HepG2 (cell line): ENCODE measurements around the gene RAB3C. TPM values are rescaled to one million over a fixed set of nuclear protein-coding genes. Genes with fewer than 3 reads are reported as not detected.

Experiments used
- ATAC-seq: fragments of 200-7000 bp; cut with Tn5 transposase; 3 replicates; pipeline ENCODE4 v1.9.1; 2020; ENCODE audit warnings: mild to moderate bottlenecking, moderate library complexity
- BruUV-seq: library from RNA; stranded (reverse); fragments of 400-500 nt; replicated peaks from 2 replicates; lab custom pipeline; 2021; lab: Mats Ljungman, UMichigan
- CTCF ChIA-PET: fragments of 300-600 bp; formaldehyde crosslinking; extraction: SDS; loops from one replicate; lab custom pipeline; 2021; ENCODE audit warnings: low total read pairs, inconsistent platforms, low intra/inter-chr PET ratio; lab: Yijun Ruan, JAX
- POLR2A ChIA-PET: fragments of 350-600 bp; sonication (Branson Sonifier 250); formaldehyde crosslinking; loops from one replicate; lab custom pipeline; 2020; ENCODE audit warnings: antibody characterized with exemption, inconsistent platforms; lab: Yijun Ruan, JAX
- DNase-seq: peaks from one replicate; pipeline ENCODE4 v3.0.0-alpha.2; 2015; ENCODE audit warnings: low spot score
- FAIRE-seq: peaks from 3 replicates; lab custom pipeline; 2011; peaks lifted over from hg19 to GRCh38; lab: Jason Lieb, UNC
- H2AFZ ChIP-seq: one replicate; pipeline ENCODE4 v1.6.1; 2011; ENCODE audit warnings: low read length, inconsistent platforms
- H3K27ac ChIP-seq: fragments of 300-600 bp; 3 replicates; pipeline ENCODE4 v1.8.0; 2011; ENCODE audit warnings: mixed run types, mild to moderate bottlenecking, mixed read lengths, low read length, inconsistent platforms; ENCODE audit not compliant: insufficient read depth; ENCODE audit errors: extremely low read length
- H3K27me3 ChIP-seq, 2 experiments: fragments of 200-600 bp in 1 of 2; 2 replicates in 1 of 2; 3 replicates in 1 of 2; pipeline versions ENCODE4 v1.6.0 to v1.8.0; 2011; ENCODE audit warnings: low read length in 2 of 2, mild to moderate bottlenecking in 2 of 2, moderate library complexity in 2 of 2, inconsistent platforms in 1 of 2; ENCODE audit not compliant: insufficient read depth in 2 of 2, control insufficient read depth in 1 of 2
- H3K36me3 ChIP-seq, 2 experiments: fragments of 200-600 bp in 1 of 2; replicated peaks in 1 of 2; 2 replicates in 1 of 2; 3 replicates in 1 of 2; pipeline versions ENCODE4 v1.5.1 to v1.8.0; 2011; ENCODE audit warnings: low read length in 2 of 2, inconsistent platforms in 1 of 2; ENCODE audit not compliant: insufficient read depth in 2 of 2, control insufficient read depth in 1 of 2
- H3K4me1 ChIP-seq: 2 replicates; pipeline ENCODE4 v1.5.1; 2012; ENCODE audit warnings: low read length, inconsistent platforms; ENCODE audit not compliant: insufficient read depth
- H3K4me2 ChIP-seq: 2 replicates; pipeline ENCODE4 v1.6.0; 2011; ENCODE audit warnings: low read depth, low read length, inconsistent platforms
- H3K4me3 ChIP-seq, 3 experiments: fragments of 200-600 bp in 1 of 3; sonication (generic), shearing (Covaris generic) in 1 of 3; replicated peaks in 1 of 3; 2 replicates each; pipeline ENCODE4 v1.5.1; 2011 to 2016; ENCODE audit warnings: low read length in 3 of 3, inconsistent platforms in 2 of 3, low read depth in 2 of 3, mild to moderate bottlenecking in 2 of 3, control low read depth in 1 of 3, mixed read lengths in 1 of 3; ENCODE audit not compliant: insufficient read depth in 1 of 3
- H3K79me2 ChIP-seq: one replicate; pipeline ENCODE4 v1.6.1; 2011; ENCODE audit warnings: low read length, inconsistent platforms; ENCODE audit not compliant: insufficient read depth
- H3K9ac ChIP-seq: 2 replicates; pipeline ENCODE4 v1.6.0; 2011; ENCODE audit warnings: mild to moderate bottlenecking, low read depth, low read length, inconsistent platforms; ENCODE audit not compliant: insufficient read depth
- H3K9me3 ChIP-seq: 2 replicates; pipeline ENCODE4 v1.5.1; 2012; ENCODE audit warnings: mild to moderate bottlenecking, low read length
- H4K20me1 ChIP-seq: 2 replicates; pipeline ENCODE4 v1.6.0; 2011; ENCODE audit warnings: inconsistent platforms, mild to moderate bottlenecking, low read length, moderate library complexity; ENCODE audit not compliant: insufficient read depth
- CCAR2 ChIP-seq: fragments of 200-400 bp; formaldehyde crosslinking; optimal IDR thresholded peaks from 2 replicates; pipeline ENCODE3; 2018; ENCODE audit warnings: low read depth, mild to moderate bottlenecking, low read length, moderate library complexity
- CTCF ChIP-seq: sonication (generic); formaldehyde crosslinking; IDR thresholded peaks from 2 replicates; pipeline ENCODE4 v1.5.0; 2020; ENCODE audit warnings: mild to moderate bottlenecking, missing genetic modification reagents, moderate library complexity
- POLR2AphosphoS2 ChIP-seq: IDR thresholded peaks from 2 replicates; pipeline ENCODE4 v1.6.1; 2011; ENCODE audit warnings: low read depth, low read length, improper control_type of control experiment
- SMC3 ChIP-seq: IDR thresholded peaks from 2 replicates; pipeline ENCODE4 v1.6.1; 2011; ENCODE audit warnings: low read length, improper control_type of control experiment
- SOX6 ChIP-seq, 2 experiments: fragments of 450-650 bp in 1 of 2; sonication (generic) in 1 of 2; formaldehyde crosslinking in 1 of 2; IDR thresholded peaks; 2 replicates each; pipeline versions ENCODE4 v1.4.0 to v1.6.1; 2017 to 2020; ENCODE audit warnings: antibody characterized with exemption in 1 of 2, mild to moderate bottlenecking in 1 of 2, missing genetic modification reagents in 1 of 2
- ZKSCAN5 ChIP-seq: sonication (generic); formaldehyde crosslinking; IDR thresholded peaks from 2 replicates; pipeline ENCODE4 v1.5.1; 2020; ENCODE audit warnings: mild to moderate bottlenecking, missing genetic modification reagents
- ZNF501 ChIP-seq: sonication (generic); formaldehyde crosslinking; IDR thresholded peaks from 2 replicates; pipeline ENCODE4 v1.5.1; 2020; ENCODE audit warnings: mild to moderate bottlenecking, moderate library complexity, missing genetic modification reagents
- WGBS: methylation state at CpG from one replicate; pipeline ENCODE4 v1.1.6; 2017; ENCODE audit warnings: low lambda C conversion rate; 5-methylcytosine and 5-hydroxymethylcytosine counted together
- in situ Hi-C: cut with HindIII; loops from 2 replicates; pipeline ENCODE4 v1.10.0; 2017; ENCODE audit warnings: low pct_unique_long_range_greater_than_20kb; ENCODE audit not compliant: extremely low pct_ligation_motif_present
- intact Hi-C: fragments of 100-400 bp; cut with micrococcal nuclease; formaldehyde crosslinking; loops from one replicate; pipeline ENCODE4 v1.10.0; 2022; ENCODE audit not compliant: unreplicated experiment
- polyA plus RNA-seq, 8 experiments: library from polyadenylated mRNA; depleted of rRNA in 3 of 8; stranded (reverse) in 7 of 8; unstranded in 1 of 8; fragments of >200 nt; fragmentation: Illumina TruSeq in 4 of 8; extraction: Trizol in 4 of 8; gene quantifications; 2 replicates each; pipeline versions ENCODE4 v1.2.1 to v1.2.3, GENCODE V29; 2011 to 2016; ENCODE audit warnings: low read depth in 4 of 8, missing spikeins in 1 of 8, mixed read lengths in 1 of 8; ENCODE audit not compliant: insufficient read depth in 1 of 8
- total RNA-seq, 5 experiments: library from RNA; depleted of rRNA; stranded (reverse); fragments of >200 nt; fragmentation: Illumina TruSeq; extraction: Trizol; gene quantifications; 2 replicates each; pipeline ENCODE4 v1.2.3, GENCODE V29; 2016; ENCODE audit warnings: low read depth in 1 of 5
- TF ChIP-seq, protein P1 (sequence below): sonication (generic); formaldehyde crosslinking; IDR thresholded peaks from 2 replicates; pipeline ENCODE4 v1.5.1; 2020; ENCODE audit warnings: mild to moderate bottlenecking, missing genetic modification reagents, moderate library complexity
- TF ChIP-seq, protein P2 (sequence below): sonication (generic); formaldehyde crosslinking; IDR thresholded peaks from 2 replicates; pipeline ENCODE4 v1.4.0; 2020; ENCODE audit warnings: missing genetic modification reagents, borderline replicate concordance

The RAB3C gene
- total and polyA plus RNA-seq, 2 of the 13 experiments (the other 11 are each of a cell fraction or from before 2014, with no cell fraction given), result not detected

- TF ChIP-seq CCAR2, result no peak
- TF ChIP-seq POLR2AphosphoS2, result no peak
- no peak for TF ChIP-seq ZKSCAN5 (CRISPR knock-in tag)
These were observed 302.4 kb downstream of the RAB3C start (continued) for GRCh38 chr5:58885260-58885659.

- Histone ChIP-seq H3K79me2 (no peaks in the 10 kb centered on the region), H3K4me1 (no peaks in the 10 kb centered on the region; the same call in 1 of the 2 replicates), H4K20me1 (no peaks in the 10 kb centered on the region), H3K27me3 (peaks cover 2 to 26% of the 10 kb centered on the region in 2 experiments; a peak in 4 of 5 replicates), H2AFZ (no peak overlapping the region), H3K36me3 (no peaks in the 10 kb centered on the region), H3K9ac (no peak overlapping the region), H3K4me3 (no peak overlapping the region), H3K27ac (no peak overlapping the region), H3K9me3 (no peaks in the 10 kb centered on the region), H3K4me2 (no peak overlapping the region)
- ChIA-PET CTCF (interaction anchor here (1.8 kb wide), 1 partner anchor 288 kb away, joined by 7 read pairs; no protein-coding TSS in a partner anchor), POLR2A (no interaction called here)
- intact Hi-C loops, result no loop called here
- peak; percentile 92 for ATAC-seq
- peak; percentile 25 for DNase-seq
- BruUV-seq, result no TSS peak
- 33% methylated on average over 10 of the region's 14 CpGs for WGBS
- in situ Hi-C loops, result loop anchor here (5.0 to 25.0 kb wide), 3 partner anchors 118 to 476 kb away; no protein-coding TSS in a partner anchor
- FAIRE-seq, result peak; percentile 34
- peak; percentile 88 for TF ChIP-seq CTCF
- TF ChIP-seq SOX6 (IDR thresholded peaks at IDR 0.05), result no peak
- TF ChIP-seq SOX6 (CRISPR knock-in tag; IDR thresholded peaks at IDR 0.05), result 0 out of 2 replicates have a peak, but pooled peaks have one; percentile 17
- TF ChIP-seq, protein P1, sequence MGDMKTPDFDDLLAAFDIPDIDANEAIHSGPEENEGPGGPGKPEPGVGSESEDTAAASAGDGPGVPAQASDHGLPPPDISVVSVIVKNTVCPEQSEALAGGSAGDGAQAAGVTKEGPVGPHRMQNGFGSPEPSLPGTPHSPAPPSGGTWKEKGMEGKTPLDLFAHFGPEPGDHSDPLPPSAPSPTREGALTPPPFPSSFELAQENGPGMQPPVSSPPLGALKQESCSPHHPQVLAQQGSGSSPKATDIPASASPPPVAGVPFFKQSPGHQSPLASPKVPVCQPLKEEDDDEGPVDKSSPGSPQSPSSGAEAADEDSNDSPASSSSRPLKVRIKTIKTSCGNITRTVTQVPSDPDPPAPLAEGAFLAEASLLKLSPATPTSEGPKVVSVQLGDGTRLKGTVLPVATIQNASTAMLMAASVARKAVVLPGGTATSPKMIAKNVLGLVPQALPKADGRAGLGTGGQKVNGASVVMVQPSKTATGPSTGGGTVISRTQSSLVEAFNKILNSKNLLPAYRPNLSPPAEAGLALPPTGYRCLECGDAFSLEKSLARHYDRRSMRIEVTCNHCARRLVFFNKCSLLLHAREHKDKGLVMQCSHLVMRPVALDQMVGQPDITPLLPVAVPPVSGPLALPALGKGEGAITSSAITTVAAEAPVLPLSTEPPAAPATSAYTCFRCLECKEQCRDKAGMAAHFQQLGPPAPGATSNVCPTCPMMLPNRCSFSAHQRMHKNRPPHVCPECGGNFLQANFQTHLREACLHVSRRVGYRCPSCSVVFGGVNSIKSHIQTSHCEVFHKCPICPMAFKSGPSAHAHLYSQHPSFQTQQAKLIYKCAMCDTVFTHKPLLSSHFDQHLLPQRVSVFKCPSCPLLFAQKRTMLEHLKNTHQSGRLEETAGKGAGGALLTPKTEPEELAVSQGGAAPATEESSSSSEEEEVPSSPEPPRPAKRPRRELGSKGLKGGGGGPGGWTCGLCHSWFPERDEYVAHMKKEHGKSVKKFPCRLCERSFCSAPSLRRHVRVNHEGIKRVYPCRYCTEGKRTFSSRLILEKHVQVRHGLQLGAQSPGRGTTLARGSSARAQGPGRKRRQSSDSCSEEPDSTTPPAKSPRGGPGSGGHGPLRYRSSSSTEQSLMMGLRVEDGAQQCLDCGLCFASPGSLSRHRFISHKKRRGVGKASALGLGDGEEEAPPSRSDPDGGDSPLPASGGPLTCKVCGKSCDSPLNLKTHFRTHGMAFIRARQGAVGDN (CRISPR knock-in tag), result 0 out of 2 replicates have a peak, but pooled peaks have one; percentile 25
- TF ChIP-seq SMC3, result peak; percentile 45; the same call in 1 of the 2 replicates
- TF ChIP-seq, protein P2, sequence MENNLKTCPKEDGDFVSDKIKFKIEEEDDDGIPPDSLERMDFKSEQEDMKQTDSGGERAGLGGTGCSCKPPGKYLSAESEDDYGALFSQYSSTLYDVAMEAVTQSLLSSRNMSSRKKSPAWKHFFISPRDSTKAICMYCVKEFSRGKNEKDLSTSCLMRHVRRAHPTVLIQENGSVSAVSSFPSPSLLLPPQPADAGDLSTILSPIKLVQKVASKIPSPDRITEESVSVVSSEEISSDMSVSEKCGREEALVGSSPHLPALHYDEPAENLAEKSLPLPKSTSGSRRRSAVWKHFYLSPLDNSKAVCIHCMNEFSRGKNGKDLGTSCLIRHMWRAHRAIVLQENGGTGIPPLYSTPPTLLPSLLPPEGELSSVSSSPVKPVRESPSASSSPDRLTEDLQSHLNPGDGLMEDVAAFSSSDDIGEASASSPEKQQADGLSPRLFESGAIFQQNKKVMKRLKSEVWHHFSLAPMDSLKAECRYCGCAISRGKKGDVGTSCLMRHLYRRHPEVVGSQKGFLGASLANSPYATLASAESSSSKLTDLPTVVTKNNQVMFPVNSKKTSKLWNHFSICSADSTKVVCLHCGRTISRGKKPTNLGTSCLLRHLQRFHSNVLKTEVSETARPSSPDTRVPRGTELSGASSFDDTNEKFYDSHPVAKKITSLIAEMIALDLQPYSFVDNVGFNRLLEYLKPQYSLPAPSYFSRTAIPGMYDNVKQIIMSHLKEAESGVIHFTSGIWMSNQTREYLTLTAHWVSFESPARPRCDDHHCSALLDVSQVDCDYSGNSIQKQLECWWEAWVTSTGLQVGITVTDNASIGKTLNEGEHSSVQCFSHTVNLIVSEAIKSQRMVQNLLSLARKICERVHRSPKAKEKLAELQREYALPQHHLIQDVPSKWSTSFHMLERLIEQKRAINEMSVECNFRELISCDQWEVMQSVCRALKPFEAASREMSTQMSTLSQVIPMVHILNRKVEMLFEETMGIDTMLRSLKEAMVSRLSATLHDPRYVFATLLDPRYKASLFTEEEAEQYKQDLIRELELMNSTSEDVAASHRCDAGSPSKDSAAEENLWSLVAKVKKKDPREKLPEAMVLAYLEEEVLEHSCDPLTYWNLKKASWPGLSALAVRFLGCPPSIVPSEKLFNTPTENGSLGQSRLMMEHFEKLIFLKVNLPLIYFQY (CRISPR knock-in tag), result 0 out of 2 replicates have a peak, but pooled peaks have one; percentile 53
- peak; percentile 42; the same call in 1 of the 2 replicates for TF ChIP-seq ZNF501 (CRISPR knock-in tag)
These were observed 303.7 kb downstream of the RAB3C start for GRCh38 chr5:58886315-58887207.
